NB4 (cell line): ENCODE data around the gene HCK.

Experiments used
- DNase-seq: peaks from one replicate; pipeline ENCODE4 v3.0.0; 2010; ENCODE audit warnings: low read depth
- H3K4me3 ChIP-seq: one replicate; pipeline ENCODE4 v1.5.1; 2011; ENCODE audit warnings: mild to moderate bottlenecking, low read depth, low read length, moderate library complexity
- MYC ChIP-seq: IDR thresholded peaks from 2 replicates; pipeline ENCODE4 v1.6.1; 2011; ENCODE audit warnings: low read depth, low read length
- POLR2A ChIP-seq: IDR thresholded peaks from 2 replicates; pipeline ENCODE4 v1.6.1; 2011; ENCODE audit warnings: mild to moderate bottlenecking; ENCODE audit not compliant: insufficient read length; ENCODE audit errors: extremely low read depth
- TF ChIP-seq, protein P1 (sequence below): IDR thresholded peaks from one replicate; pipeline ENCODE4 v1.5.1; 2012; ENCODE audit warnings: low read depth, low read length
- TF ChIP-seq, protein P2 (sequence below): IDR thresholded peaks from 2 replicates; pipeline ENCODE4 v1.6.1; 2011; ENCODE audit warnings: low read depth, low read length

Gene HCK

DNA sequence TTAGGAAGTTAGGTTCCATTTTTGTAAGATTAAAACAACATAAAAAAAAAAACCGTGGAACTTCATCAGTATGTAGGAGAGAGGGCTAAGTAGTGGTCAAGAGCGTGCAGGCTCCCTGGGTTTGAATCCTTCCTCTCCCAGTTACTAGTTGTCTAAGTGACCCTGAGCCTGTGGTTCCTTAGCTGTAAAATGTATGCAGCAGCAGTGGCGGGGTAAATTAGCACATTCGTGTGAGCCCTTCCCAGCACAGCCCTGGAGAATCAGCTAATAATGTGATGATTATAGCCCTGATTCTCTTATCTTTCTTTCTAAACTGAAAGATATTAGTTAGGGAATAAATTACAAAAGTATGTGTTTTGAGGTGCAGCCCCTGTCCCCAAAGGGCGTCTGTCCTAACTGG, 90.0 kb downstream of the HCK start:
- no peak for DNase-seq
- no peak overlapping the region for H3K4me3 ChIP-seq
- TF ChIP-seq, protein P1, sequence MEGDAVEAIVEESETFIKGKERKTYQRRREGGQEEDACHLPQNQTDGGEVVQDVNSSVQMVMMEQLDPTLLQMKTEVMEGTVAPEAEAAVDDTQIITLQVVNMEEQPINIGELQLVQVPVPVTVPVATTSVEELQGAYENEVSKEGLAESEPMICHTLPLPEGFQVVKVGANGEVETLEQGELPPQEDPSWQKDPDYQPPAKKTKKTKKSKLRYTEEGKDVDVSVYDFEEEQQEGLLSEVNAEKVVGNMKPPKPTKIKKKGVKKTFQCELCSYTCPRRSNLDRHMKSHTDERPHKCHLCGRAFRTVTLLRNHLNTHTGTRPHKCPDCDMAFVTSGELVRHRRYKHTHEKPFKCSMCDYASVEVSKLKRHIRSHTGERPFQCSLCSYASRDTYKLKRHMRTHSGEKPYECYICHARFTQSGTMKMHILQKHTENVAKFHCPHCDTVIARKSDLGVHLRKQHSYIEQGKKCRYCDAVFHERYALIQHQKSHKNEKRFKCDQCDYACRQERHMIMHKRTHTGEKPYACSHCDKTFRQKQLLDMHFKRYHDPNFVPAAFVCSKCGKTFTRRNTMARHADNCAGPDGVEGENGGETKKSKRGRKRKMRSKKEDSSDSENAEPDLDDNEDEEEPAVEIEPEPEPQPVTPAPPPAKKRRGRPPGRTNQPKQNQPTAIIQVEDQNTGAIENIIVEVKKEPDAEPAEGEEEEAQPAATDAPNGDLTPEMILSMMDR, result no peak
- TF ChIP-seq POLR2A, result no peak
- TF ChIP-seq, protein P2, sequence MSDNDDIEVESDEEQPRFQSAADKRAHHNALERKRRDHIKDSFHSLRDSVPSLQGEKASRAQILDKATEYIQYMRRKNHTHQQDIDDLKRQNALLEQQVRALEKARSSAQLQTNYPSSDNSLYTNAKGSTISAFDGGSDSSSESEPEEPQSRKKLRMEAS, result no peak
- no peak for TF ChIP-seq MYC

DNA sequence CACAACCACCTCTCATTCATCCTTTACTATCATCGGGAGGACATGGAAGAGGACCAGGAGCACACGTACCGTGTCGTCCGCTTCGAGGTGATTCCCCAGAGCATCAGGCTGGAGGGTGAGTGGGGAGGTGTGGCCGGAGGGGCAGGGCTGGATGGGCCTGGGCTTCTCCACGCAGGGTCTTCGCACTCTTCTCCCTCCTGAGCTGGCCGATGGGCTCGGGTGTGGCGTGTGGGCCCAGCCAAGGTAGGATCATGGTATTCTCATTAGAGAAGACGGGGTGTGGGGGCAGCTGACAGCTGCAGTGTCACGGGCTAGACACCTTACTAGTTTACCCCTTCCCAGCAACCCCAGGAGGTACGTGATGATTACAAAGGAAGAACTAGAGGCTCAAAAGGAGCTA, 90.9 kb downstream of the HCK start:
- DNase-seq, result no peak
- TF ChIP-seq, protein P1, result no peak
- TF ChIP-seq, protein P2, result no peak
- no peak for TF ChIP-seq MYC
- TF ChIP-seq POLR2A, result no peak
- no peak overlapping the region for H3K4me3 ChIP-seq

DNA sequence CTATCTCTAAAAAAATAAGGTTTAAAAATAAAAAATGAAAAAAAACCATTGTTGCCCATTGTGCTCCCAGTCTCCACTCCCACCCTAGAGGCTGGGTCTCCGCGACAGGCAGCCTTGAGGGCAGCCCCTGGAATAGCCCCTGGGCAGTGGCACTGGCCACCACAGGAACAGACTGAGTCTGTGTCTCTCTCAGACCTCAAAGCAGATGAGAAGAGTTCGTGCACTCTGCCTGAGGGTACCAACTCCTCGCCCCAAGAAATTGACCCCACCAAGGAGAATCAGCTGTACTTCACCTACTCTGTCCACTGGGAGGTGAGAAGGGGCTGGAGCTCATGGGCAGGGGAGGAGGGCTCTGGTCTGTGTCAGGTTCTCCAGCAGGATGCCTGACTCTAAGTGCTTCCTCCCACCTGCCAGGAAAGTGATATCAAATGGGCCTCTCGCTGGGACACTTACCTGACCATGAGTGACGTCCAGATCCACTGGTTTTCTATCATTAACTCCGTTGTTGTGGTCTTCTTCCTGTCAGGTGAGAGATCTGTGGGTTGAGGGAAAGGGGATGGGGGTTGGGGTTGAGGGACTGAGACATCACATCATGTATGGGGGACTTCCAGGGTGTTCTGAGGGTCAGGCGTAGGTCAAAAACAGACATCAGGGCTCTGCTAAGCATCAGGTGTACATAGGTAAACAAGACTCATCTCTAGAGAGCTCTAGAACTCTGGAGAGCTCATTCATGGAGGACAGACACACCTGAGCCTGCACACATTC, 93.0 kb downstream of the HCK start:
- DNase-seq, result no peak
- TF ChIP-seq POLR2A (no peak), MYC (no peak)
- TF ChIP-seq, protein P1, result no peak
- TF ChIP-seq, protein P2, result no peak
- H3K4me3 ChIP-seq, result no peak overlapping the region

DNA sequence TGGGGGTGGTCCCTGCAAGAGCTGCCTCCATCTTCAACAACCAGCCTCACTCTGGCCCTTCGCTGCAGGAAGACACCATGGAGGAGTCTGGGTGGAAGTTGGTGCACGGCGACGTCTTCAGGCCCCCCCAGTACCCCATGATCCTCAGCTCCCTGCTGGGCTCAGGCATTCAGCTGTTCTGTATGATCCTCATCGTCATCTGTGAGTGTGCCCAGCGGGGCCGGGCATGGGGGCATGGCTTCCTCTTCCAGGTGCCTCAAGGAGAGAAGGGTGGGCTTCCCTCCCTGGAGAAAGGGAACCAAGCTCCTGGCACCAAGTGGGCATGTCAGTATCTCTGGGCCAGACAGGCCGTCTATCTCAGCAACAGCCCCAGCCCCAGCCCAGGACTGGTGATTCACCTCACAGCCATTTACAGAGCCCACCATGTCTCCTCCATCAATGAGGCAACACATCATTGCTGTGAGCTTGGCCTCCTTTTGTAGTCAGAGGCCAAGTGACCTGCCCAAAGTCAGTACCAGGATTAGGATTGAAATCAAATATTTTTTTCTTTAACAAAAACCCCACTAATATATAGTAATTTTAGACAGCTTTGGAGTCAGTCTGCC, 97.6 kb downstream of the HCK start:
- no peak for TF ChIP-seq MYC
- TF ChIP-seq, protein P2, result no peak
- TF ChIP-seq, protein P1, result no peak
- no peak for TF ChIP-seq POLR2A
- no peak for DNase-seq
- no peak overlapping the region for H3K4me3 ChIP-seq

DNA sequence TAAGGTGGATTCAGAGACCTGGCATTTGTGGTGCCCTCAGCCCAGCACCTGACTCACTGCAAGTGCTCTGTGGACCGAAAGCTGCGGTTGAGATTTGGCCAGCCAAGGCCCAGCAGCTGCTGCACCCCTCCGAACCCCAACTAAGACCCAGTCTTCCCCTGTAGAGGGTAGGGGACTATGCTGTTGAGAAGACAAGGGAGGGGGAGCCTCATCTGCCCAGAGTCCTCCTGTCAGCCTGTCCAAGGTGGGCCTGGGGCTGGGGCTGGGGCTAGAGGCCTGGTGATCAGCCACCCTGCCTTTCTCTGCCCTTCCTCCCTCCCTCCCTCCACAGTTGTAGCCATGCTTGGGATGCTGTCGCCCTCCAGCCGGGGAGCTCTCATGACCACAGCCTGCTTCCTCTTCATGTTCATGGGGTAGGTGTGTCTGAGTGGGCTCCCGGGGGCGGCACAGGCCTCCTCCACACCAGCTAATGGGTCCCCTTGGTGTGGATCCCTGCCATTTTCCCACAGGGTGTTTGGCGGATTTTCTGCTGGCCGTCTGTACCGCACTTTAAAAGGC, 98.3 kb downstream of the HCK start:
- H3K4me3 ChIP-seq, result no peak overlapping the region
- TF ChIP-seq, protein P1, result no peak
- no peak for TF ChIP-seq POLR2A
- TF ChIP-seq, protein P2, result no peak
- TF ChIP-seq MYC, result no peak
- no peak for DNase-seq
